ENCODE data around the gene ZNF330.
"Not testable (repeated sequence)": the region's sequence is repeated elsewhere in the genome, so short reads cannot be mapped to it uniquely, and the experiment has no call there.

The ZNF330 gene

GRCh38 chr4:141179474-141180373 is 41.0 kb upstream of the ZNF330 start:
- Histone ChIP-seq H3K27ac (replicated peaks) (no peak overlapping the region), H3K4me3 (replicated peaks; ENCODE audit: insufficient read depth, low read length) (no peak overlapping the region), H3K27me3 (ENCODE audit: insufficient read depth, poor library complexity, severe bottlenecking) (no peaks in the 10 kb centered on the region)
- DNase-seq (ENCODE audit: low read depth in 1 of 2, low spot score in 1 of 2): no peak
- TF ChIP-seq SPI1 (IDR thresholded peaks at IDR 0.05; ENCODE audit: borderline replicate concordance, low read depth) (no peak), POLR2AphosphoS5 (IDR thresholded peaks at IDR 0.05; ENCODE audit: low read depth) (no peak), REST (IDR thresholded peaks at IDR 0.05; ENCODE audit: insufficient replicate concordance, low read depth) (no peak), CTCF (IDR thresholded peaks at IDR 0.05; ENCODE audit: insufficient read depth, low read length) (no peak), GABPA (IDR thresholded peaks at IDR 0.05; ENCODE audit: low read depth) (no peak)

DNA sequence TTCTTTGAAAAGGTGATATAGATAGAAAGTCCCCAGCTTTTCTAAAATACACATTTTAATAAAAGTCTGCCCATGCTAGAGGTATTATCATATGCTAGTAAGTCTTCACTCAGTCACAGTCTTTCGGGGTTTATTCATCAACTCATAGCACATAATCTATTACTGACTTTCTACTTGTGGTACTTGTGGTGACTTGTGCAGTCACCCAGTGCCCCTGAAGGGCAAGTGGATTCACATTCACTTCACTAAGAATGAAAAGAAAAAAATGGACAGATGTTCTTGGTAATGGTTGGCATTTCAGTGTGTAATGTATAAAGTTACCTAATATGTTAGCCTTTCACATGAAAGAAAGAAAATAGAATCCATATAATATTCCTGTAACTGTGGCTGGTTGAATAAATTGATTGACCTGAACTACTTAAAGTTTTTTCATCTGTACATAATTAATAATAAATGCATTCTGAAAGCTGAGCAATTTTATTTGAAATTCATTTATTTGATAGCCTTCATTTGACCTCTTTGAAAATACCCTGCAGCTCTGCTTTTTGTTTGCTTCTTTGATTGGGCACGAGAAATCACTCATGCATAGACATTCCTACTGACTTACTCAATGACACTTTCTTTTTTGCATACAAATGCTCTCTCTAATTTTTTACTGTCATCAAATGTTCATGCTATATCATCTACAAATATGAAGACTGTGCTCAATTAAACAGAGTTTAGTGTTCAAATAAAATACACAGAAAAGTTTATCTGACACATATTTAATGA is 39.5 kb upstream of the ZNF330 start:
- no peak for DNase-seq (ENCODE audit: low read depth in 1 of 2, low spot score in 1 of 2)
- H3K27ac ChIP-seq (replicated peaks): no peak overlapping the region
- no peak overlapping the region for H3K4me3 ChIP-seq (replicated peaks; ENCODE audit: insufficient read depth, low read length)
- H3K27me3 ChIP-seq (ENCODE audit: insufficient read depth, poor library complexity, severe bottlenecking): no peaks in the 10 kb centered on the region
- no peak for TF ChIP-seq CTCF (IDR thresholded peaks at IDR 0.05; ENCODE audit: insufficient read depth, low read length)
- TF ChIP-seq POLR2AphosphoS5 (IDR thresholded peaks at IDR 0.05; ENCODE audit: low read depth): no peak
- TF ChIP-seq REST (IDR thresholded peaks at IDR 0.05; ENCODE audit: insufficient replicate concordance, low read depth): no peak
- no peak for TF ChIP-seq GABPA (IDR thresholded peaks at IDR 0.05; ENCODE audit: low read depth)
- TF ChIP-seq SPI1 (IDR thresholded peaks at IDR 0.05; ENCODE audit: borderline replicate concordance, low read depth): no peak

DNA sequence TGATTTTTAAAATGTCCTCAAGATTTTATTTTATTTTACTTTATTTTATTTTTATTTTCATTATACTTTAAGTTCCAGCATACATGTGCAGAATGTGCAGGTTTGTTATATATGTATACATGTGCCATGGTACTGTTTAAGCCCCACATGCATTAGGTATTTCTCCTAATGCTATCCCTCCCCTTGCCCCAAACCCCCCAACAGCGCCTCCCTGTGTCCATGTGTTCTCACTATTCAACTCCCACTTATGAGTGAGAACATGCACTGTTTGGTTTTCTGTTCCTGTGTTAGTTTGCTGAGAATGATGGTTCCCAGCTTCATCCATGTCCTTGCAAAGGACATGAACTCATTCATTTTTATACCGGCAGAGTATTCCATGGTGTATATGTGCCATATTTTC is 37.2 kb upstream of the ZNF330 start:
- H3K27ac ChIP-seq (replicated peaks); H3K4me3 ChIP-seq (replicated peaks; ENCODE audit: insufficient read depth, low read length); H3K27me3 ChIP-seq (ENCODE audit: insufficient read depth, poor library complexity, severe bottlenecking); DNase-seq (ENCODE audit: low read depth in 1 of 2, low spot score in 1 of 2): not testable (repeated sequence)

DNA sequence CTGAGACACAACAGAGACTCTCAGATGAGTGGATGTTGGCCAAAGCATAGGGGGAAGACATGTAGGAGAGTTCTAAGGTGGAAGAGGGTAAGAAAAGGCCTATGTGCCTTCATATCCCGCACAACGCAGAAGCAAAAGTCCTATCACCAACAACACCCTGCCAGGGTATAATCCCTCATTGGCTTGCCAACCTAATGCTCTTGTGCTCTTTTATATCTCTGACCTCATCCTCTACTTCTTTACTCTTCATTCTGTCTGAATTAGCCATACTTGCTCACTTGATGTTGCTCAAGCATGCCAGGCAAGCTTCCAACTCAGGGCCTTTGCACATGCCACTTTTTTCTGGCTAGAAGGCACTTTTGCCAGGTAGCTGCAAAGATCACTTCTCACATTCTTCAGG is 28.1 kb upstream of the ZNF330 start:
- Histone ChIP-seq H3K4me3 (replicated peaks; ENCODE audit: insufficient read depth, low read length) (no peak overlapping the region), H3K27ac (replicated peaks) (no peak overlapping the region), H3K27me3 (ENCODE audit: insufficient read depth, poor library complexity, severe bottlenecking) (no peaks in the 10 kb centered on the region)
- no peak for TF ChIP-seq GABPA (IDR thresholded peaks at IDR 0.05; ENCODE audit: low read depth)
- DNase-seq (ENCODE audit: low read depth in 1 of 2, low spot score in 1 of 2): no peak

All from HL-60 (cell line).